PC-9 (cell line): ENCODE measurements around the gene KDM4E.

Source experiments
- EZH2 ChIP-seq: fragments of 200-600 bp; sonication (generic); IDR thresholded peaks from 2 replicates; pipeline ENCODE4 v1.8.0; 2017; ENCODE audit warnings: antibody characterized with exemption, low read depth
- TF ChIP-seq, protein P1 (sequence below): fragments of 200-600 bp; sonication (generic); conservative IDR thresholded peaks from 2 replicates; pipeline ENCODE4 v1.6.1; 2017; ENCODE audit warnings: mixed run types, antibody characterized with exemption, mild to moderate bottlenecking, moderate library complexity

DNA sequence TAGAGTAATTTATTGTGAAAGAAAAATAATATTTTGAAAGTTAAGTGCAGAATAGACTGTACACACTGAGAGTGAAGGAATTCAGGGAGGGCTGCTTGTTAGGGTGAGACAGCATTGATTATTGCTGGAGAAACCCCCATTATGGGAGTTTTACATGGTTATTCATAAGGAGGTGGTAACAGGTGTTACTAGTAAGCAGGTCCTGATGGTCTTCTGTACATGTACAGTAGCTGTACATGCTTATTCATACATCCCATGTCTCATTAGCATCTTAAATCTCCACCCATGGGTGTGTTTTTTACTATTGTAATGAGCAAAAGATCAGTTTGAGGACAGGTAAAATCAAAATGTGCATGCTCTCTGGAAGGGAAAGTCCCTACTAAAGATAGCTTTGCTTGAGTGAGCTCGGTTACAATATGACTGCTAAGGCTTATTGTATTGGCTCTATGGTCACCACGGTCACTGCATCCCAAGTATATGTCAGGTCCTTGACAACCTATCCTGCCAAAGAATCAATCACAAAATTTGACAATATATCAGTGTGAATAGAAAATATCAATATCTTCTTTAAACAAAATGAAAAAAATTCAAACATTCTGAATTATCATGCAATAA, 30.3 kb downstream of the KDM4E start:
- TF ChIP-seq, protein P1, sequence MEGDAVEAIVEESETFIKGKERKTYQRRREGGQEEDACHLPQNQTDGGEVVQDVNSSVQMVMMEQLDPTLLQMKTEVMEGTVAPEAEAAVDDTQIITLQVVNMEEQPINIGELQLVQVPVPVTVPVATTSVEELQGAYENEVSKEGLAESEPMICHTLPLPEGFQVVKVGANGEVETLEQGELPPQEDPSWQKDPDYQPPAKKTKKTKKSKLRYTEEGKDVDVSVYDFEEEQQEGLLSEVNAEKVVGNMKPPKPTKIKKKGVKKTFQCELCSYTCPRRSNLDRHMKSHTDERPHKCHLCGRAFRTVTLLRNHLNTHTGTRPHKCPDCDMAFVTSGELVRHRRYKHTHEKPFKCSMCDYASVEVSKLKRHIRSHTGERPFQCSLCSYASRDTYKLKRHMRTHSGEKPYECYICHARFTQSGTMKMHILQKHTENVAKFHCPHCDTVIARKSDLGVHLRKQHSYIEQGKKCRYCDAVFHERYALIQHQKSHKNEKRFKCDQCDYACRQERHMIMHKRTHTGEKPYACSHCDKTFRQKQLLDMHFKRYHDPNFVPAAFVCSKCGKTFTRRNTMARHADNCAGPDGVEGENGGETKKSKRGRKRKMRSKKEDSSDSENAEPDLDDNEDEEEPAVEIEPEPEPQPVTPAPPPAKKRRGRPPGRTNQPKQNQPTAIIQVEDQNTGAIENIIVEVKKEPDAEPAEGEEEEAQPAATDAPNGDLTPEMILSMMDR: no peak
- TF ChIP-seq EZH2: no peak
